H1 (cell line): ENCODE data around the gene SIPA1L3. TPM values are rescaled to one million over a fixed set of nuclear protein-coding genes. Genes with fewer than 3 reads are reported as not detected.

Experiments used
- CTCF ChIA-PET: fragments of 300-600 bp; sonication (Branson Sonifier 250); formaldehyde crosslinking; loops from one replicate; lab custom pipeline; 2021; ENCODE audit not compliant: partially characterized antibody; lab: Charles Lee
- POLR2A ChIA-PET: fragments of 300-600 bp; sonication (Branson Sonifier 250); formaldehyde crosslinking; loops from one replicate; lab custom pipeline; 2021; ENCODE audit warnings: inconsistent platforms; ENCODE audit not compliant: partially characterized antibody; lab: Charles Lee
- DNase-seq, 2 experiments: peaks; one replicate each; pipeline versions ENCODE4 v3.0.0 to v3.0.0-alpha.2; 2010 to 2022; ENCODE audit warnings: low spot score in 2 of 2, low read depth in 1 of 2, mixed read lengths in 1 of 2
- FAIRE-seq: peaks from 2 replicates; lab custom pipeline; 2011; peaks lifted over from hg19 to GRCh38; lab: Jason Lieb, UNC
- H2AFZ ChIP-seq: 2 replicates; pipeline ENCODE4 v1.8.1; 2012; ENCODE audit warnings: low read length, inconsistent platforms
- H2AK5ac ChIP-seq: 2 replicates; pipeline ENCODE4 v1.6.1; 2013; ENCODE audit warnings: low read depth, low read length
- H2BK120ac ChIP-seq: replicated peaks from 2 replicates; pipeline ENCODE3; 2013; ENCODE audit warnings: low read depth, low read length, inconsistent platforms
- H2BK12ac ChIP-seq: 2 replicates; pipeline ENCODE4 v1.6.1; 2013; ENCODE audit warnings: low read depth, low read length
- H2BK15ac ChIP-seq: 2 replicates; pipeline ENCODE4 v1.6.1; 2013; ENCODE audit warnings: low read length
- H2BK20ac ChIP-seq: 2 replicates; pipeline ENCODE4 v1.6.1; 2013; ENCODE audit warnings: low read length
- H2BK5ac ChIP-seq: 2 replicates; pipeline ENCODE4 v1.6.1; 2013; ENCODE audit warnings: low read depth, low read length
- H3K14ac ChIP-seq: 2 replicates; pipeline ENCODE4 v1.6.1; 2013; ENCODE audit warnings: inconsistent platforms; ENCODE audit not compliant: insufficient read length
- H3K18ac ChIP-seq: 2 replicates; pipeline ENCODE4 v1.6.1; 2013; ENCODE audit warnings: low read length; ENCODE audit errors: extremely low read depth
- H3K23ac ChIP-seq: 2 replicates; pipeline ENCODE4 v1.6.1; 2013; ENCODE audit warnings: inconsistent platforms; ENCODE audit not compliant: insufficient read length
- H3K23me2 ChIP-seq: 2 replicates; pipeline ENCODE4 v1.6.1; 2013; ENCODE audit warnings: low read depth, low read length
- H3K27ac ChIP-seq: 2 replicates; pipeline ENCODE4 v1.6.1; 2011; ENCODE audit warnings: low read depth, low read length, inconsistent platforms
- H3K27me3 ChIP-seq, 4 experiments: replicated peaks in 1 of 4; 1 replicate in 1 of 4; 2 replicates in 3 of 4; pipeline versions ENCODE4 v1.6.1 to v1.8.1; 2011 to 2013; ENCODE audit warnings: low read length in 3 of 4, mild to moderate bottlenecking in 3 of 4, inconsistent platforms in 2 of 4, mixed read lengths in 2 of 4, moderate library complexity in 1 of 4; ENCODE audit not compliant: control insufficient read depth in 3 of 4, insufficient read depth in 3 of 4; ENCODE audit errors: extremely low read depth in 1 of 4
- H3K36me3 ChIP-seq, 4 experiments: 2 replicates each; pipeline versions ENCODE4 v1.6.1 to v1.8.1; 2011 to 2013; ENCODE audit warnings: mild to moderate bottlenecking in 4 of 4, low read length in 3 of 4, moderate library complexity in 2 of 4, control low read depth in 1 of 4, inconsistent platforms in 1 of 4; ENCODE audit not compliant: insufficient read depth in 4 of 4, control insufficient read depth in 2 of 4
- H3K4ac ChIP-seq: replicated peaks from 2 replicates; pipeline ENCODE3; 2013; ENCODE audit warnings: low read length, low read depth, mixed read lengths, inconsistent platforms; ENCODE audit not compliant: insufficient read length
- H3K4me1 ChIP-seq, 4 experiments: replicated peaks in 1 of 4; 1 replicate in 1 of 4; 2 replicates in 3 of 4; pipeline versions ENCODE4 v1.6.1 to v1.8.1; 2011 to 2013; ENCODE audit warnings: low read length in 3 of 4, inconsistent platforms in 2 of 4, mixed read lengths in 1 of 4; ENCODE audit not compliant: insufficient read depth in 4 of 4, control insufficient read depth in 3 of 4
- H3K4me2 ChIP-seq, 2 experiments: 2 replicates each; pipeline versions ENCODE4 v1.6.1 to v1.8.1; 2011 to 2013; ENCODE audit warnings: low read depth in 2 of 2, low read length in 2 of 2, control low read depth in 1 of 2, inconsistent platforms in 1 of 2, mild to moderate bottlenecking in 1 of 2; ENCODE audit not compliant: insufficient read depth in 1 of 2
- H3K4me3 ChIP-seq, 4 experiments: fragments of 200-600, 300-600 bp in 1 of 4; sonication (generic), shearing (Covaris generic), sonication (Bioruptor Twin) in 1 of 4; 2 replicates each; pipeline versions ENCODE4 v1.5.1 to v1.8.1; 2011 to 2016; ENCODE audit warnings: low read length in 4 of 4, low read depth in 3 of 4, control low read depth in 2 of 4, inconsistent platforms in 2 of 4, mild to moderate bottlenecking in 2 of 4, mixed read lengths in 1 of 4, moderate library complexity in 1 of 4; ENCODE audit not compliant: insufficient read depth in 2 of 4; ENCODE audit errors: extremely low read depth in 1 of 4
- H3K56ac ChIP-seq: replicated peaks from 2 replicates; pipeline ENCODE3; 2013; ENCODE audit warnings: low read depth, mild to moderate bottlenecking, mixed read lengths, low read length, inconsistent platforms; ENCODE audit not compliant: insufficient read length
- H3K79me1 ChIP-seq: 2 replicates; pipeline ENCODE4 v1.6.1; 2013; ENCODE audit warnings: low read depth, low read length, control low read depth
- H3K79me2 ChIP-seq, 2 experiments: 2 replicates each; pipeline versions ENCODE4 v1.6.1 to v1.8.1; 2012 to 2013; ENCODE audit warnings: low read length in 2 of 2, mild to moderate bottlenecking in 2 of 2, inconsistent platforms in 1 of 2; ENCODE audit not compliant: insufficient read depth in 2 of 2, control insufficient read depth in 1 of 2
- H3K9ac ChIP-seq, 4 experiments: replicated peaks in 1 of 4; 1 replicate in 1 of 4; 2 replicates in 3 of 4; pipeline versions ENCODE4 v1.6.1 to v1.8.1; 2011 to 2013; ENCODE audit warnings: low read depth in 3 of 4, low read length in 3 of 4, control low read depth in 2 of 4, mild to moderate bottlenecking in 2 of 4, moderate library complexity in 2 of 4, inconsistent platforms in 1 of 4; ENCODE audit errors: extremely low read depth in 1 of 4
- H3K9me3 ChIP-seq, 2 experiments: 2 replicates each; pipeline versions ENCODE4 v1.6.1 to v1.8.1; 2012 to 2013; ENCODE audit warnings: mild to moderate bottlenecking in 2 of 2, moderate library complexity in 2 of 2, control low read depth in 1 of 2, inconsistent platforms in 1 of 2, low read depth in 1 of 2, low read length in 1 of 2, mixed read lengths in 1 of 2; ENCODE audit not compliant: insufficient read depth in 2 of 2
- H4K20me1 ChIP-seq, 2 experiments: replicated peaks in 1 of 2; 2 replicates each; pipeline versions ENCODE3 to v1.8.1; 2011 to 2013; ENCODE audit warnings: inconsistent platforms in 2 of 2, low read length in 2 of 2, mild to moderate bottlenecking in 1 of 2; ENCODE audit not compliant: insufficient read depth in 2 of 2, control insufficient read depth in 1 of 2
- H4K5ac ChIP-seq: 2 replicates; pipeline ENCODE4 v1.6.1; 2013; ENCODE audit warnings: low read length, low read depth, mixed read lengths, inconsistent platforms; ENCODE audit not compliant: insufficient read length
- H4K8ac ChIP-seq: 2 replicates; pipeline ENCODE4 v1.8.0; 2013; ENCODE audit warnings: mild to moderate bottlenecking, moderate library complexity, low read length, inconsistent platforms; ENCODE audit not compliant: insufficient read depth; ENCODE audit errors: extremely low read depth
- H4K91ac ChIP-seq: replicated peaks from 2 replicates; pipeline ENCODE3; 2013; ENCODE audit warnings: low read length, mixed read lengths, inconsistent platforms; ENCODE audit not compliant: insufficient read length
- BCL11A ChIP-seq, 2 experiments: IDR thresholded peaks; one replicate each; pipeline ENCODE4 v1.6.1; 2011; ENCODE audit warnings: low read depth in 2 of 2, low read length in 2 of 2, mild to moderate bottlenecking in 2 of 2
- BRCA1 ChIP-seq: IDR thresholded peaks from 2 replicates; pipeline ENCODE4 v1.6.1; 2012; ENCODE audit warnings: low read depth, low read length, improper control_type of control experiment
- CBX5 ChIP-seq: fragments of 300-800, 300-1000 bp; sonication (generic); IDR thresholded peaks from 2 replicates; pipeline ENCODE4 v1.7.1; 2016; ENCODE audit warnings: antibody characterized with exemption, low read length, low read depth
- CTBP2 ChIP-seq: IDR thresholded peaks from 2 replicates; pipeline ENCODE4 v1.7.0; 2011; ENCODE audit warnings: borderline replicate concordance, mild to moderate bottlenecking, moderate library complexity, mixed read lengths, low read length; ENCODE audit not compliant: insufficient read depth, insufficient read length
- EGR1 ChIP-seq: IDR thresholded peaks from 2 replicates; pipeline ENCODE4 v1.6.1; 2011; ENCODE audit warnings: low read depth, low read length, borderline replicate concordance
- FOSL1 ChIP-seq: IDR thresholded peaks from 2 replicates; pipeline ENCODE4 v1.6.1; 2011; ENCODE audit warnings: mild to moderate bottlenecking, low read depth, low read length, moderate library complexity; ENCODE audit not compliant: insufficient read depth
- MAFK ChIP-seq: IDR thresholded peaks from 2 replicates; pipeline ENCODE4 v1.6.1; 2012; ENCODE audit warnings: low read depth, mild to moderate bottlenecking, improper control_type of control experiment, low read length
- MAX ChIP-seq: IDR thresholded peaks from 2 replicates; pipeline ENCODE4 v1.6.1; 2012; ENCODE audit warnings: inconsistent platforms
- NRF1 ChIP-seq: IDR thresholded peaks from 2 replicates; pipeline ENCODE4 v1.6.1; 2011; ENCODE audit warnings: mild to moderate bottlenecking, low read depth, low read length, improper control_type of control experiment
- RFX5 ChIP-seq: IDR thresholded peaks from 2 replicates; pipeline ENCODE4 v1.6.1; 2011; ENCODE audit warnings: low read depth, low read length, improper control_type of control experiment, borderline replicate concordance
- RNF2 ChIP-seq: fragments of 200-900, 300-1000 bp; sonication (generic); IDR thresholded peaks from 2 replicates; pipeline ENCODE4 v1.7.1; 2016; ENCODE audit warnings: borderline replicate concordance, low read depth, mild to moderate bottlenecking, antibody characterized with exemption, low read length; ENCODE audit not compliant: poor library complexity, severe bottlenecking; ENCODE audit errors: missing control alignments
- SIN3A ChIP-seq, 2 experiments: IDR thresholded peaks in 1 of 2; conservative IDR thresholded peaks in 1 of 2; 2 replicates each; pipeline ENCODE4 v1.6.1; 2011 to 2012; ENCODE audit warnings: low read length in 2 of 2, improper control_type of control experiment in 1 of 2, low read depth in 1 of 2, mild to moderate bottlenecking in 1 of 2
- SIX5 ChIP-seq: IDR thresholded peaks from 2 replicates; pipeline ENCODE4 v1.6.1; 2011; ENCODE audit warnings: mild to moderate bottlenecking, low read depth, low read length
- SP4 ChIP-seq: IDR thresholded peaks from 2 replicates; pipeline ENCODE4 v1.6.1; 2012; ENCODE audit warnings: low read length, inconsistent platforms
- WGBS, 2 experiments: shearing (Covaris generic) in 1 of 2; methylation state at CpG; one replicate each; pipeline versions ENCODE4 v1.1.6 to v1.1.7; 2013 to 2015; ENCODE audit warnings: low lambda C conversion rate in 2 of 2, mixed read lengths in 2 of 2, inconsistent platforms in 1 of 2, low coverage in 1 of 2, missing lambda C conversion rate in 1 of 2; ENCODE audit not compliant: insufficient replicate concordance in 2 of 2, insufficient coverage in 1 of 2, insufficient read length in 1 of 2; ENCODE audit errors: extremely low coverage in 1 of 2, missing lambda C conversion rate in 1 of 2; 5-methylcytosine and 5-hydroxymethylcytosine counted together
- polyA plus RNA-seq, 7 experiments: library from polyadenylated mRNA; depleted of rRNA in 3 of 7; stranded (reverse) in 5 of 7; unstranded in 2 of 7; fragments of >200 nt in 5 of 7; fragments of 200-250 nt in 2 of 7; gene quantifications; 1 replicate in 5 of 7; 2 replicates in 1 of 7; 4 replicates in 1 of 7; pipeline versions ENCODE4 v1.2.1 to v1.2.3, GENCODE V29; 2011 to 2013; ENCODE audit warnings: missing spikeins in 2 of 7, mixed read lengths in 2 of 7
- total RNA-seq: library from RNA; stranded (reverse); fragmentation: NEBNext Ultra II Directional; extraction: Animal tissue kit (Norgen Biotek cat#: 25700); gene quantifications from 2 replicates; pipeline ENCODE4 v1.2.1, GENCODE V29; 2021

Gene SIPA1L3
- total and polyA plus RNA-seq, 2 of the 8 experiments (the other 6 are each of a cell fraction or from before 2014, with no cell fraction given): 15.0 to 54.9 TPM

GRCh38 chr19:38042132-38042531, 135.1 kb downstream of the SIPA1L3 start:
- Histone ChIP-seq H4K20me1 (peaks cover 5 to 9% of the 10 kb centered on the region in 2 experiments), H3K23ac (no peak overlapping the region), H3K36me3 (no peaks in the 10 kb centered on the region; a peak in 1 of 8 replicates), H4K91ac (no peak overlapping the region), H2BK20ac (no peak overlapping the region), H3K4me3 (no peak overlapping the region), H4K8ac (no peak overlapping the region), H2AK5ac (no peak overlapping the region), H3K79me2 (peaks cover 0 to 15% of the 10 kb centered on the region in 2 experiments; a peak in 1 of 4 replicates), H3K27me3 (no peaks in the 10 kb centered on the region), H3K23me2 (no peaks in the 10 kb centered on the region), H2BK12ac (no peak overlapping the region), H3K27ac (no peak overlapping the region), H3K4me2 (no peak overlapping the region), H2BK120ac (no peak overlapping the region), H2BK5ac (no peak overlapping the region), H3K9me3 (no peaks in the 10 kb centered on the region), H3K18ac (no peak overlapping the region), H3K79me1 (peaks cover 6% of the 10 kb centered on the region), H4K5ac (no peak overlapping the region), H3K4ac (no peak overlapping the region), H2BK15ac (no peak overlapping the region), H3K56ac (no peak overlapping the region), H2AFZ (no peak overlapping the region), H3K14ac (no peak overlapping the region), H3K9ac (no peak overlapping the region), H3K4me1 (peaks cover 7 to 24% (median 22%) of the 10 kb centered on the region in 4 experiments)
- ChIA-PET CTCF (interaction anchor here (0.9 to 1.7 kb wide), 9 partner anchors 9 to 198 kb away, joined by 3 to 5 read pairs (median 3); partner anchors contain the start of gene WDR87), POLR2A (interaction anchor here (0.9 to 1.3 kb wide), 2 partner anchors 8 to 110 kb away, joined by 3 read pairs; no protein-coding TSS in a partner anchor)
- DNase-seq (no peak), FAIRE-seq (no peak)
- 86% methylated on average over 2 of the region's 2 CpGs; no CpG with 5 or more reads in 1 of the 2 experiments for WGBS, 2 experiments
- TF ChIP-seq RFX5: no peak
- no peak for TF ChIP-seq BRCA1
- no peak for TF ChIP-seq NRF1
- no peak for TF ChIP-seq CTBP2
- no peak for TF ChIP-seq CBX5
- no peak for TF ChIP-seq SIN3A (conservative IDR thresholded peaks at IDR 0.05 in 1 of 2, IDR thresholded peaks at IDR 0.05 in 1 of 2; ENCODE audit: low read depth in 1 of 2, low read length in 2 of 2)
- TF ChIP-seq BCL11A (IDR thresholded peaks at IDR 0.05; ENCODE audit: low read depth in 2 of 2, low read length in 2 of 2): no peak
- TF ChIP-seq SIX5: no peak
- no peak for TF ChIP-seq MAFK
- TF ChIP-seq MAX: no peak
- no peak for TF ChIP-seq SP4
- no peak for TF ChIP-seq EGR1
- no peak for TF ChIP-seq RNF2
- TF ChIP-seq FOSL1: no peak
